ENCODE results near the gene MYO3A.

- TF ChIP-seq NFRKB (IDR thresholded peaks at IDR 0.05) = no peak
- TF ChIP-seq FOXA1 (IDR thresholded peaks at IDR 0.05) = no peak
- TF ChIP-seq SP1 (IDR thresholded peaks at IDR 0.05) = no peak
- TF ChIP-seq TARDBP (IDR thresholded peaks at IDR 0.05) = no peak
- TF ChIP-seq BHLHE40 (IDR thresholded peaks at IDR 0.05; ENCODE audit: borderline replicate concordance) = no peak
- TF ChIP-seq FOXK2 (IDR thresholded peaks at IDR 0.05) = no peak
- TF ChIP-seq LEF1 (IDR thresholded peaks at IDR 0.05; ENCODE audit: borderline replicate concordance) = no peak
- TF ChIP-seq FOXM1 (IDR thresholded peaks at IDR 0.05; ENCODE audit: borderline replicate concordance) = no peak
- no peak for TF ChIP-seq SUZ12 (IDR thresholded peaks at IDR 0.05)
- TF ChIP-seq CTBP1 (IDR thresholded peaks at IDR 0.05; ENCODE audit: borderline replicate concordance) = no peak
- TF ChIP-seq PKNOX1 (IDR thresholded peaks at IDR 0.05) = no peak
These were observed 40.9 kb downstream of the MYO3A start for GRCh38 chr10:25974897-25975459.
